ENCODE data around the gene POLR2H. TPM values are rescaled to one million over a fixed set of nuclear protein-coding genes. Genes with fewer than 3 reads are reported as not detected.
"Not testable (repeated sequence)": the region's sequence is repeated elsewhere in the genome, so short reads cannot be mapped to it uniquely, and the experiment has no call there.

Gene POLR2H
- total RNA-seq, 1 experiment from 2014 or later = 101 TPM

DNA sequence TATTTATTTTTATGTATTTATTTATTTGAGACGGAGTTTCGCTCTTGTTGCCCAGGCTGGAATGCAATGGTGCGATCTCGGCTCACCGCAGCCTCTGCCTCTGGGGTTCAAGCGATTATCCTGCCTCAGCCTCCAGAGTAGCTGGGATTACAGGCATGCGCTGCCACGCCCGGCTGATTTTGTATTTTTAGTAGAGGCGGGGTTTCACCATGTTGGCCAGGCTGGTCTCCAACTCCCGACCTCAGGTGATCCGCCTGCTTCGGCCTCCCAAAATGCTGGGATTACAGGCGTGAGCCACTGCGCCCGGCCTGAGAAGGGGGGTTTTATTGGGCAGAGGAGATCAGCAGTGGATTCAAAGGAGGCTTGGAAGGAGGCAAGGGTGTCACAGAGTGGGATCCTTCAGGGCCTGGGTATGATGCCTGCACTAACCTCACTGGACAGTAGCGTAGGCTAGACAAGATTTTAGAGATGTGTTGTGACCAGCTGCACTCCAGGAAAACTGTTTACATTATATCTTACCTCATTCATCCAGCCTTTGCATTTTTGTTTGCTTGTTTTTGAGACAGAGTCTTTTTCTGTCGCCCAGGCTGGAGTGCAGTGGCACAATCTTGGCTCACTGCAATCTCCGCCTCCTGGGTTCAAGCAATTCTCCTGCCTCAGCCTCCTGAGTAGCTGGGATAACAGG is 21.9 kb upstream of the POLR2H start:
- not testable (repeated sequence) for H3K27ac ChIP-seq; H3K9me3 ChIP-seq (replicated peaks); H3K4me3 ChIP-seq; H3K27me3 ChIP-seq (replicated peaks); DNase-seq (ENCODE audit: low read depth in 1 of 2, low spot score in 2 of 2)
- peaks cover 45% of the 10 kb centered on the region for H3K4me1 ChIP-seq (replicated peaks)
- peaks cover 20% of the 10 kb centered on the region for H3K36me3 ChIP-seq

DNA sequence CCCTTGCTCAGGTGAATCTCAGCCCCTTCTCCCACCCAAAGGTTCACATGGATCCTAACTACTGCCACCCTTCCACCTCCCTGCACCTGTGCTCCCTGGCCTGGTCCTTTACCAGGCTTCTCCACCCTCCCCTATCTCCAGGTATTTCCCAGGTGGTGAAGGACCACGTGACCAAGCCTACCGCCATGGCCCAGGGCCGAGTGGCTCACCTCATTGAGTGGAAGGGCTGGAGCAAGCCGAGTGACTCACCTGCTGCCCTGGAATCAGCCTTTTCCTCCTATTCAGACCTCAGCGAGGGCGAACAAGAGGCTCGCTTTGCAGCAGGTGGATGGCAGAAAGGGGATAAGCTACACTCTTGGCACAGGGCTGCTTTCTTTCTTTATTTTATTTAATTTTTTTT is 19.6 kb upstream of the POLR2H start:
- H3K9me3 ChIP-seq (replicated peaks) = no peaks in the 10 kb centered on the region
- H3K27me3 ChIP-seq (replicated peaks) = no peaks in the 10 kb centered on the region
- no peak overlapping the region for H3K4me3 ChIP-seq
- DNase-seq (ENCODE audit: low read depth in 1 of 2, low spot score in 2 of 2) = no peak
- no peak overlapping the region for H3K27ac ChIP-seq
- H3K4me1 ChIP-seq (replicated peaks) = peaks cover 31% of the 10 kb centered on the region
- H3K36me3 ChIP-seq = peaks cover 16% of the 10 kb centered on the region

DNA sequence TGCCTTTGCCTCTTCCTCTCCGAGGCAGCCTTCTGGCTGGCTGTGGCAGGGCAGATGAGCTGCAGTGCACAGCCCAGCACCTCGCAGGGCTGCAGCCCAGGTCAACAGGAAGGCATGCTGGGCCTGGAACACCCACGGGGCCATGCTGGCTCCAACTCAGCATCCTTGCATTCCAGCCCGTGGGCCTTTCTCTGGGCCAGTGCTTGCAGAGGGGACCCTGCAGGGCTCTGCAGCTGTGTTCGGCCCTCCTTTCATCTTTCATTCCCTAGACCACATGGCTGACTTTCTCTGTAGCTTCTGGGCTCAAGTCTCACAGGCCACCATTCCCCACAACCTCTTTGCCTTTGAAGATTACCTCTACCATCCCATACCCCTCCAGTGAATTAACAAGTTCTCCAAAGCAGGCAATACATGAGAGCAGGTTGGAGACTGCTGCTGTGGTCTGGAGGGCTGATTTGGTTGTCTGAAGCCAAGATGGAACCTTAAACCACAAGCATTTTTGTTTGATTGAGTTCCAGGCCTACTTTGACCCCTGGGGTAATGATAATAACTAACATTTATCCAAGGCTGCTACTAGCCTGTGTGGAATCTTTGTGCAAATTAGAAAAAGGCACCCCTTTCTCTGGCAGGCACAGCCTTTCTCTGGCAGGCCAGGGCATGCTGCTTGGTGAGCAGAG is 18.2 kb upstream of the POLR2H start:
- Histone ChIP-seq H3K27ac (no peak overlapping the region), H3K4me1 (replicated peaks) (peaks cover 27% of the 10 kb centered on the region), H3K27me3 (replicated peaks) (no peaks in the 10 kb centered on the region), H3K9me3 (replicated peaks) (no peaks in the 10 kb centered on the region), H3K4me3 (no peak overlapping the region), H3K36me3 (peaks cover 23% of the 10 kb centered on the region)
- no peak for DNase-seq (ENCODE audit: low read depth in 1 of 2, low spot score in 2 of 2)

DNA sequence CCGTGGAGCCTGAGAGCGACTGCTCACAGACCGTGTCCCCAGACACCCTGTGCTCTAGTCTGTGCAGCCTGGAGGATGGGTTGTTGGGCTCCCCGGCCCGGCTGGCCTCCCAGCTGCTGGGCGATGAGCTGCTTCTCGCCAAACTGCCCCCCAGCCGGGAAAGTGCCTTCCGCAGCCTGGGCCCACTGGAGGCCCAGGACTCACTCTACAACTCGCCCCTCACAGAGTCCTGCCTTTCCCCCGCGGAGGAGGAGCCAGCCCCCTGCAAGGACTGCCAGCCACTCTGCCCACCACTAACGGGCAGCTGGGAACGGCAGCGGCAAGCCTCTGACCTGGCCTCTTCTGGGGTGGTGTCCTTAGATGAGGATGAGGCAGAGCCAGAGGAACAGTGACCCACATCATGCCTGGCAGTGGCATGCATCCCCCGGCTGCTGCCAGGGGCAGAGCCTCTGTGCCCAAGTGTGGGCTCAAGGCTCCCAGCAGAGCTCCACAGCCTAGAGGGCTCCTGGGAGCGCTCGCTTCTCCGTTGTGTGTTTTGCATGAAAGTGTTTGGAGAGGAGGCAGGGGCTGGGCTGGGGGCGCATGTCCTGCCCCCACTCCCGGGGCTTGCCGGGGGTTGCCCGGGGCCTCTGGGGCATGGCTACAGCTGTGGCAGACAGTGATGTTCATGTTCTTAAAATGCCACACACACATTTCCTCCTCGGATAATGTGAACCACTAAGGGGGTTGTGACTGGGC is 16.8 kb upstream of the POLR2H start:
- Histone ChIP-seq H3K9me3 (replicated peaks) (no peaks in the 10 kb centered on the region), H3K4me3 (no peak overlapping the region), H3K36me3 (peaks cover 23% of the 10 kb centered on the region), H3K27me3 (replicated peaks) (no peaks in the 10 kb centered on the region), H3K27ac (no peak overlapping the region), H3K4me1 (replicated peaks) (peaks cover 27% of the 10 kb centered on the region)
- no peak for DNase-seq (ENCODE audit: low read depth in 1 of 2, low spot score in 2 of 2)

DNA sequence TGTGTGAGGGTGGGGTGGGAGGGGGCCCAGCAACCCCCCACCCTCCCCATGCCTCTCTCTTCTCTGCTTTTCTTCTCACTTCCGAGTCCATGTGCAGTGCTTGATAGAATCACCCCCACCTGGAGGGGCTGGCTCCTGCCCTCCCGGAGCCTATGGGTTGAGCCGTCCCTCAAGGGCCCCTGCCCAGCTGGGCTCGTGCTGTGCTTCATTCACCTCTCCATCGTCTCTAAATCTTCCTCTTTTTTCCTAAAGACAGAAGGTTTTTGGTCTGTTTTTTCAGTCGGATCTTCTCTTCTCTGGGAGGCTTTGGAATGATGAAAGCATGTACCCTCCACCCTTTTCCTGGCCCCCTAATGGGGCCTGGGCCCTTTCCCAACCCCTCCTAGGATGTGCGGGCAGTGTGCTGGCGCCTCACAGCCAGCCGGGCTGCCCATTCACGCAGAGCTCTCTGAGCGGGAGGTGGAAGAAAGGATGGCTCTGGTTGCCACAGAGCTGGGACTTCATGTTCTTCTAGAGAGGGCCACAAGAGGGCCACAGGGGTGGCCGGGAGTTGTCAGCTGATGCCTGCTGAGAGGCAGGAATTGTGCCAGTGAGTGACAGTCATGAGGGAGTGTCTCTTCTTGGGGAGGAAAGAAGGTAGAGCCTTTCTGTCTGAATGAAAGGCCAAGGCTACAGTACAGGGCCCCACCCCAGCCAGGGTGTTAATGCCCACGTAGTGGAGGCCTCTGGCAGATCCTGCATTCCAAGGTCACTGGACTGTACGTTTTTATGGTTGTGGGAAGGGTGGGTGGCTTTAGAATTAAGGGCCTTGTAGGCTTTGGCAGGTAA is 16.0 kb upstream of the POLR2H start:
- DNase-seq (ENCODE audit: low read depth in 1 of 2, low spot score in 2 of 2) = peak; percentile 69 to 81
- Histone ChIP-seq H3K36me3 (peaks cover 27% of the 10 kb centered on the region), H3K4me1 (replicated peaks) (peaks cover 27% of the 10 kb centered on the region), H3K4me3 (no peak overlapping the region), H3K27me3 (replicated peaks) (no peaks in the 10 kb centered on the region), H3K9me3 (replicated peaks) (no peaks in the 10 kb centered on the region), H3K27ac (no peak overlapping the region)

DNA sequence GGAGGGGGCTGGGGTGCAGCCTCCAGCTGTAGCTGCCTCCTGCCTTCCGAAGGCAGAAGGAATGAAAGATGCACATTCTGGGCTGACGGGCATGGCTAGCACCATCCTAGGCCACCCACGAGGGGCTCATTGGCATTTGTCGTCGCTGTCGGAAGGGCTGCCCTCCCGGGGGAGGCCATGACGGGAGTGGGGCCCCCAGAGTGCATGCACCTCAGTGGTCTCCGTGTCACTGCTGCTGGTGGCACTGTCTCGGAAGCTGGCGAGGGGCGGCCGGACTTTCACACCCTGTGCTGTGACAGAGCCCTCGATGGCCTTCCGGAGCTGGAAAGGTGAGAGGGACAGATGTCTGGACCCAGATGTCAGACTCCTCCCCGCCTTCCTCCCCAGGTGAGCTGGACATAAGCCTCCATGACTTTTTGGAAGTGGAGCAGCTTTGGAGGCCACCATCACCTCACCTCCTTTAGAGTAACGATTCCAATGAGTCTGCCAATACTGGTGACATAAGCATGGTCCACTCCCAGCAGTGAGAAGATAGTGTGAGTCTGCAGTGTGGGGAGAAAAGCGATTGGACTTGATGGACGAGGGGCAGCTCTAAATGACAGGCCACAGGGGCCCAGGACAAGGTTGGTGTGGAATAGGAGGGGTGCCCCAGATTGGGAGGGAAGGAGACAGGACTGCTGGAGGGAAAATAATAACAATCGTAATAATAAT is 14.9 kb upstream of the POLR2H start:
- H3K27me3 ChIP-seq (replicated peaks) = no peaks in the 10 kb centered on the region
- H3K27ac ChIP-seq = no peak overlapping the region
- H3K4me3 ChIP-seq = no peak overlapping the region
- H3K9me3 ChIP-seq (replicated peaks) = no peaks in the 10 kb centered on the region
- peaks cover 28% of the 10 kb centered on the region for H3K4me1 ChIP-seq (replicated peaks)
- H3K36me3 ChIP-seq = peaks cover 36% of the 10 kb centered on the region
- DNase-seq (ENCODE audit: low read depth in 1 of 2, low spot score in 2 of 2) = no peak

DNA sequence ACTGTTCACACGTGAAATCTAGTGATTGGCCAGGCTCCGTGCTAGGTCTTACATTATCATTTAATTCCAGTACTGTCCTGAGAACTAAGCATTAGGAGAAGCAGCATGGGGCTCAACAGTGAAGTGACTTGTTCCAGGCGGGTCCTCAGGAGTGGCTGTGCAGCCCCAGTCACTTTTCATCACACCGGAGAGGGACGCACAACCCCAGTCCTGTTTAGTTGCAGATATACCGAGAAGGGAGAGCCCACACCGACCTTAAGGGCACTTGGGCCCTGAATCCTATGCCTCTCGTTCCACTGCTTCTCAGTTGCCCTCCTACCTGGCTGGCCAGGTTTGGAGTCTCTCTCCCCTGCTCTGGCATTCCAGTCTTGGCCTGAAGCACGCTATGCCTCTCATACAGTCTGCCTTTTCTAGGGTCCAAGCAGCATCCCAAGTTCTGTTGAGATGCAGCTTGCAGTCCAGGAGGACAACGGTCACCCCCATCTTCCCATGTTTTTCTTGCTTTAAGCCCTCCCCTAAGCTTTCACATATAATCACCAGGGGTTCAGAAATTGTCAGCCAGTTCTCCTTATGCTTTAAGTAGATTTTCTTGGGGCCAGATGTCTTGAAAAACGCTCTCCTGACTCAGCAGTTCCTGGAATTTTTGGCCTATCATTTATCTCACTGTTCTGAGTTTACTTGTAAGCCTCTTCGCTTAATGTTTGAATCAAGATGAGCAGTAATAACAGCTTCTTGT is 14.0 kb upstream of the POLR2H start:
- H3K9me3 ChIP-seq (replicated peaks) = no peaks in the 10 kb centered on the region
- H3K27ac ChIP-seq = no peak overlapping the region
- H3K4me1 ChIP-seq (replicated peaks) = peaks cover 31% of the 10 kb centered on the region
- no peaks in the 10 kb centered on the region for H3K27me3 ChIP-seq (replicated peaks)
- H3K36me3 ChIP-seq = peaks cover 45% of the 10 kb centered on the region
- no peak for DNase-seq (ENCODE audit: low read depth in 1 of 2, low spot score in 2 of 2)
- no peak overlapping the region for H3K4me3 ChIP-seq

DNA sequence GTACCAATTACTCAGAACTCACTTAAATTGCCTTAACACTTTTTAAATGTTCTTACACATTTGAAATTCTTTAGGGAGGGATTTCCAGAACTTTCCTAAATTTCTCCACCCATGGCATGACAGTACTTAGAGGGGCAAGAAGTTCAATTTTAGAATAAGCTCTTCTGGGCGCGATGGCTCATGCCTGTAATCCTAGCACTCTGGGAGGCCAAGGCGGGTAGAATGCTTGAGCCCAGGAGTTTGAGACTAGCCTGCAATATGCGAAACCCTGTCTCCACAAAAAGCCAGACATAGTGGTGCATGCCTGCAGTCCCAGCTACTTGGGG is 13.5 kb upstream of the POLR2H start:
- H3K4me1 ChIP-seq (replicated peaks) = peaks cover 31% of the 10 kb centered on the region
- H3K27ac ChIP-seq = no peak overlapping the region
- no peak for DNase-seq (ENCODE audit: low read depth in 1 of 2, low spot score in 2 of 2)
- H3K4me3 ChIP-seq = no peak overlapping the region
- H3K27me3 ChIP-seq (replicated peaks) = no peaks in the 10 kb centered on the region
- peaks cover 50% of the 10 kb centered on the region for H3K36me3 ChIP-seq
- H3K9me3 ChIP-seq (replicated peaks) = no peaks in the 10 kb centered on the region

DNA sequence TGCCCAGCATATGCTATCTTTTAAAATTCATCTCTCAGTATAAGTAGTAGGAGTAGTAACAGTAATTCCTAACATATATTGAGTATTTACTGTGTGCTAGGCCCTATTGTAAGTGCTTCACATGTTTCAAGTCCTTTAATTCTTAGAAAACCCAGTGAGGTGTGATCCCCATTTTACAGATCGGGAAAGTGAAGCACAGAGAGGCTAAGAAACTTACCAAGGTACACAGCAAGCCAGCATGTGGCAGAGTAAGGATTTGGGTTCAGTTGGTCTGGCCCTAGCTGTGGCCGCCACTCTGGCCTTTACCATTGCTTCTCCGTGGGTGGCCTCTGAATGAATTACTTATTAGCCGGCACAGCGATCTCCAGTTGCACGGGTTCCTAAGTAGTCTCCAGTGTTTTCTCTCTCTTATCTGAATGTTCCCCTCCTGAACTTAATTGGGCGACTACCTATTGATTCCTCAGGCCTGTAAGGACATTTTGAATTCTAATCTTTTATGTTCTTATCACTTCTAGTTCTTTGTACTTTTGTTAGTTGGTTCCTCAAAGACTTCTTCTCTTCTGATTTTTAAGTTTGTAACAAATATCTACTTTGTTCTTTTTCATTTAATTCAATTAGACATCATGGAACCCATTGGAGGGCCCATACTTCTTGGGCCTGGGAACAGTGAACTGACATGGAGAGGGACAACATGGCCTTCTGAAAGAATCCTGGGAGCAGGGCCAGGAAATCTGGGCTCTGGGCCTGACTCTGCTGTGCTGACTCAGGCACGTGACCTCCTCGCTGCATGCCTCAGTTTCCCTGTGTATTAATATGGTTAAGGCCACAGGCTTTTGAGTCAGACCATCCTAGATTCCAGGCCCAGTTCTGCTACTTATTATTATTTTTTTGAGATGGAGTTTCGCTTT is 11.7 kb upstream of the POLR2H start:
- Histone ChIP-seq H3K27me3 (replicated peaks) (no peaks in the 10 kb centered on the region), H3K27ac (no peak overlapping the region), H3K4me1 (replicated peaks) (peaks cover 43% of the 10 kb centered on the region), H3K9me3 (replicated peaks) (no peaks in the 10 kb centered on the region), H3K36me3 (peaks cover 56% of the 10 kb centered on the region), H3K4me3 (no peak overlapping the region)
- peak in 1 of 2 experiments; percentile 41 for DNase-seq (ENCODE audit: low read depth in 1 of 2, low spot score in 2 of 2)

DNA sequence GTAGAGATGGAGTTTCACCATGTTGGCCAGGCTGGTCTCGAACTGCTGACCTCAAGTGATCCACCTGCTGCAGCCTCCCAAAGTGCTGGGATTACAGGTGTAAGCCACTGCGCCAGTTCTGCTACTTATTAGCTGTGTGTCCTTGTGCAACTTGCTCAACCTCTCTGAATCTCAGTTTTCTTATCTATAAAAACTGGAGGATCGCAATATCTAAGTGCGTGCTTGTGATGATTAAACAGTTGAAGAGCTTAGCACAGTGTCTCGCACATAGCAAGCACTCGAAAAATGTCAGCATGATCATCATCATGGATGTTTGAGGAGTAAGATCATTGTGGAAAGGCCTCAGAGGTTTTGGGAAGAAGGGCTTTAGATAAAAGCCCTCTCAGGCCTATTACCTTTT is 10.9 kb upstream of the POLR2H start:
- Histone ChIP-seq H3K27me3 (replicated peaks) (no peaks in the 10 kb centered on the region), H3K27ac (no peak overlapping the region), H3K36me3 (peaks cover 62% of the 10 kb centered on the region), H3K9me3 (replicated peaks) (no peaks in the 10 kb centered on the region), H3K4me3 (no peak overlapping the region), H3K4me1 (replicated peaks) (peaks cover 47% of the 10 kb centered on the region)
- no peak for DNase-seq (ENCODE audit: low read depth in 1 of 2, low spot score in 2 of 2)

DNA sequence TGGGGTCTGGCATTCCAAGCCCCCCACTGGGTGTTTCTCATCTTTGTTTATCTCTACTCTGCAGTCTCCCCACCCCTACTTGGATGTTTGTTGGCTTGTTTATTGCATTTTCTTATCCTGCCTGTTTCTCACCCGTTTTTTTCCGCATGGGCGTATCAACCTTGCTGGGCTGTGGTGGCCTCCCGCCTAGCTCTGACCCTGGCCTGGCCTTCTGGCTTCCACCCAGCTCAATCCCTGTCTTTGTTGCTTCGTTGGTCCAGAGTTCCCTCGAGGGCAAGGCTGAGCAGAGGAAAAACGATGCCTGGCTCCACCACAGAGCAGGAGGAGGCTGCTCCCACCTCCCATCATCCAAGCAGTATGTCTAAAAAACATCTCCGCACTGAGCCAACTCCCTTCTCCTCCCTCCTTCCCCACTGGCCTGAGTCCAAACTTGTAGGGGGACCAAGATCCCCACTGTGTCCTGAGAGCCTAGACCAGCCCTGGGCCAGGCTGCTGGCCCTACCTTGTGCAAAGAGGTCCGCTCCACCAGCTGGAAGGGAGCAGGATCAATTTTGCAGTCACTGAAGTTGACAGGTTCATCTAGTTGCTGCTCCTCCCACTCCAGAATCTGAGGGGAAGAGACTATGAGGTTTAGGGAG is 9.9 kb upstream of the POLR2H start:
- peaks cover 63% of the 10 kb centered on the region for H3K36me3 ChIP-seq
- no peaks in the 10 kb centered on the region for H3K9me3 ChIP-seq (replicated peaks)
- no peak overlapping the region for H3K27ac ChIP-seq
- no peak for DNase-seq (ENCODE audit: low read depth in 1 of 2, low spot score in 2 of 2)
- H3K27me3 ChIP-seq (replicated peaks) = no peaks in the 10 kb centered on the region
- H3K4me1 ChIP-seq (replicated peaks) = peaks cover 54% of the 10 kb centered on the region
- H3K4me3 ChIP-seq = no peak overlapping the region

All from SJSA1 (cell line).